NCI-H1436 treated with DMSO at 0.1 percent for 48 hours (cell line): Measurements from ENCODE around the gene CCDC13.

Source experiments
- DNase-seq: peaks from one replicate; lab custom pipeline; 2025; lab: John Stamatoyannopoulos, UW

Gene CCDC13

DNA sequence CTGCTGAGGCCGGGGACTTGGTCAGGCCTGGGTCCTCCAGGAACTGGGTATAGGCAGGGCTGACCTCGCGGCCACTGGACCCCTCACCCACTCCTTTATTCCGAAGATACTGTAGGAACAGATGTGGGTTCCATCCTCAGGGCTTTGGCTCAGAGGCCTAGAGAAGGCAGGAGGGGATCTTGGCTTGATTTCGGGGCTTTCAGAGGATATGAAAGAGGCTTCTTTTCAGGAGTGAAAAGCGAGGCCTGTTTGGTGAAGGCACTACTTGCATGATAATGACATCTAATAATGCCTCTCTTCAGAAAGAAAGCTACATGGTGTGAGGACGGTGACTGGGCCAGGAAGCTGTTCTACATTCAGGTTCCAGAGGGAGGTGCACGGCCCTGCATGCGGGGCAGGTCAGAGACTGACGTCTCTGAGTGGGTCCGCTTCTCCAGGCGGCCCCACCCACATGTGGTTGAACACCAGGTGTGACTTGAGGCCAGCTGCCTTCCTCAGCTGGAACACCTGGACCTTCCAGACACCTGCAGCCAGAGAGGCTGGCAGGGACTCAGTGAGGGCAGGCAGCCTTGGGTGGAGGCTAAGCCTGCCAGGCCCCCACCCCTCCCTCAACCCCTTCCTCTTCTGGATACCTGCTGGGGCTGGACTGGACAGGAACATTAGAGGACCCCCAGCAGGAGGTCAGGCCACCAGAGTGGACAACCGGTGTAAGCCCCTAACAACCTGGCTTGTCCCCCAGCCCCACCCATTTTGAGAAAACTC, 39.4 kb downstream of the CCDC13 start:
- DNase-seq, result no peak

- no peak for DNase-seq
Measured at GRCh38 chr3:42732829-42733459, 40.1 kb downstream of the CCDC13 start.

DNA sequence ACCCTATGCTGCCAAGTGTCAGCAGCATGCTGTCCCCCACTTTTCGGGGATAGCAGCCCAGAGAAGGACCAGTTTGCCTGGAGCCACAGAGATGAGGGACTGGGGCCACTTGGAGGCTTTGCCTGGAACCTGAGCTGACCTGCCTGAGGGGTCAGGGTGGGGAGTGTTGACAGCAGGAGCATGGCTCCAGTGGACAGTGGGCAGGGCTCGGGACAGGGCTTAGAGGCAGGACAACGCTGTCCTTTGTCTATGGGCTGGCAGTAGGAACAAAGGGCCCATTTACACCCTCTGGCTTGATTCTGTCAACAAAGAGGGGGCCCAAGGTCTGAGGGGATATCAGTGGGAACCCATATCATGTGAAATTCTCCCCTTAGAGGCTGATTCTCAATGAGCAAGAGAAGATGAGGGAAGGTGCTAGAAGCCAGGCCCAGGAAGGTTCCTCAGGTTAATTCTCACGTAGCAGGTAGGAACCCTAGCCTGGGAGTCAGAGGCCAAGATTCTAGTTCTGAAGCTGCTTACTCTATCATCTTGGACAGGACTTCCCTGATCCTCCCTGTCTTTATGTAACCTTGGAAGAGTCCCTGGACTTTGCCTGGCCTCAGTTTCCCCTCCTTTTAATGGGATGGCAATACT, 40.7 kb downstream of the CCDC13 start:
- no peak for DNase-seq

DNA sequence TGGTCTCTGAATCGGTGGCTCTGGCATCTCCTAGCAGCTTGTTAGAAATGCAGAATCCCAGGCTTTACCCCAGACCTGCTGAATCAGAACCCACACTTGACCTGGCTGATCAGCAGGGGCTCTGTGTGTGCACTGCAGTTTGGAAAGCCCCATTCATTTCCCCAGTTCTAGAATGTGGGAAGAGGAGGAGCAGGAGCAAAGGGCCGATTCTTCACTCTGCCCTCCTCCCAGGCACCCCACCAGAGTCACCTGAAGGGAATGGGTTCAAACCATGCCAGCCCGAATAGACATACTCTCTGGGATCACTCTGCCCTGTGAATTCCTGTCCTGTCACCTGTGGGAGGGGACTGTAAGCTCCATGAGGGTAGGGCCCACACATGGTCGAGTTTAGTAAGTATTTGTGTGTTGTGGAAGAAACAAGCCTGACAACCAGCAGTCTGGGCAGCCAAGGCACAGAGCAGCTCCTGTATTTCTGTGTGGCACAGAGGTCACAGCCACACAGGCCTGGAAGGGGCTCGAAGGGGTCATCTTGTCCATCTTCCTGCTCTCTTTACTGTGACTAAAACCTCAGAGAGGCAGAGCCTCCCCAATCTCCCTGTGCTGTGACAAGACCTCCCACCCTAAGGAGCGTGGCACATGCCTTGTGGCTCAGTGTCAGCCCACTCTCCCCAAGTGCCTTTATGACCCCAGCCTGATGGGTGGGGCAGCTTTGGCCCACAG, 41.4 kb downstream of the CCDC13 start:
- no peak for DNase-seq

DNA sequence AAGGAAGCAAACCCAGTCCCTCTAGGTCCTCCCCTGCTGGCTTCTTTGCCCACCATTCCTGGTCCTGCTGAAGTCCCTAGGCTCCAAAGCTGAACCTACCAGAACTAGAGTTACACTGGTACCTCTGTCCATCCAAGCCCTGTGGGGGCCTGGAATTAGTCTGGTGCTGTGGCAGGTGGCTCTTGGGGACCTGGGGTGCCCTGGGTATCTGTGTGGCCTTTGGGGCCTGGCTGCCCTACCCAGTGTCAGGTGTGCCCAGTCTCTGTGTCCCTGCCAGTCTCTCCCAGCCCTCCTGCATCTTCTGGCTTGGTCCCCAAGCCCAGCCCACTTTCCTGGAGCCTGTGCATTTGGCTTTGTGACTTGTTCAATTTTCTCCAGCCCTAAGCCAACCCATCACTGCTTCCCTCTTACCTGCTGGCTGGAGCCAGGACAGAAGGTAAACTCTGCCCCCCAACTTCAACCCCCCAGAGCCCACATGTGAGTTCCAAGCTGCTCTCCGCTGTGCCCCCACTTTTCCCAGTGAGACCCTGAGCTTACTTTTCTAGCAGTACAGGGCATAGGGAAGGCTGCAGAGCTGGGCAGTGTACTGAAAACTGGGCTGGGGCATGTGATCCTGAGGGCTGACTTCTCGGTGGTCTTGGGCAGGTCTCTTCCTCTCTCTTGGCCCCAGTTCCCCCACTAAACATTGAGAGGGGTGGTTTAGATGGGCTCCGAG, 42.2 kb downstream of the CCDC13 start:
- no peak for DNase-seq

DNA sequence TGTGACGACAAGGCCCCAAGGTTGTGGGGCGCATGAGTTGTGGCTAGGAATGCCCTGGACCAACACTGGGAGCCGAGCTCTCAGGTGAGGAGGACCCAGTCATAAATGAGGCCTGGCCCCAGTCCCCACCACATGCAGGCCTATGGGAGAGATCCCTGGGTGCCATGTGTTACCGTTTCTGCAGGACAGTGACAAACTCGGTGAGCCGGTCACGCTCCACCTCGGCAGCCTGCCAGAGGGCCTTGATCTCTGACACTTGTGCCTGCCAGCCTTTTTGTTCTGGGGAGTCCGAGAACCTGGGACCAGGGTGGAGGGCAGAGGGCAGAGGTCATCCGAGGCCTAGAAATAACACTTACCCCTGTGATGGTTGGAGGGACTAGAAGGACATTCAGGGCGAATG, 42.8 kb downstream of the CCDC13 start:
- DNase-seq, result no peak

DNA sequence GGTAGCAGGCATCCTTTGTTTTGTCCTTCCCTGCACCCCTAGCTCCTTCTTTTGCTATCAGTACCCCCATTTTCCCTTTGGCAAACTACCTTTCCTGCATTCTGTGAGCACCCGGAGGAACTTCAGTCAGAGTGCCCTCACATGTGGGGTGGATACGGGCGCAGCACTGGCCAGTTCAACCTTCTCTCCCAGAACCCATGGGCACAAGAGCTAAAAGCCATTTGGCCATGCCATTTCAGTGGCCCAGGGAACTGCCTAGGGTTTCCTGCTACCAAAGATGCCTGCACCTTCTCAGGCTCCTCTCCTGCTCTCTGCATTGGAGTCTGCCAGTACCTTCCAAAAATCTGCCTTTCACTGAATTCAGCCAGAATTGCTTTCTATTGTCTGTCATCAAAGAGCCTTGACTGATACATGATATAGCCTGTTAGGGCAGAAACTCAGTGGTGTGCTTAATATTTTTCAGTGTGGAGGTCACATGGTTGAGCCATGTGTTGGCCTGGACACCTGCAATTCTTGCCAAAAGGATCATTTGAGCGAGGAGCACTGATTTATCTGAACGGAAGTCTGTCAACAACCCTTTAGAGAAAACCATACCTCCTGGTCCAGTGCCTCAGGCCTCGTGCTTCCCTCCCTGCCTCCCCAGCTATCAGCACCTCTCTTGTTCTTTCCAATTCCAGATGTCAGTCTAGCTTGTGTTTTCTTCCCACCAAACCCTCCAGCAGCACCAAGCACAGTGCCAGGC, 43.5 kb downstream of the CCDC13 start:
- DNase-seq, result no peak

DNA sequence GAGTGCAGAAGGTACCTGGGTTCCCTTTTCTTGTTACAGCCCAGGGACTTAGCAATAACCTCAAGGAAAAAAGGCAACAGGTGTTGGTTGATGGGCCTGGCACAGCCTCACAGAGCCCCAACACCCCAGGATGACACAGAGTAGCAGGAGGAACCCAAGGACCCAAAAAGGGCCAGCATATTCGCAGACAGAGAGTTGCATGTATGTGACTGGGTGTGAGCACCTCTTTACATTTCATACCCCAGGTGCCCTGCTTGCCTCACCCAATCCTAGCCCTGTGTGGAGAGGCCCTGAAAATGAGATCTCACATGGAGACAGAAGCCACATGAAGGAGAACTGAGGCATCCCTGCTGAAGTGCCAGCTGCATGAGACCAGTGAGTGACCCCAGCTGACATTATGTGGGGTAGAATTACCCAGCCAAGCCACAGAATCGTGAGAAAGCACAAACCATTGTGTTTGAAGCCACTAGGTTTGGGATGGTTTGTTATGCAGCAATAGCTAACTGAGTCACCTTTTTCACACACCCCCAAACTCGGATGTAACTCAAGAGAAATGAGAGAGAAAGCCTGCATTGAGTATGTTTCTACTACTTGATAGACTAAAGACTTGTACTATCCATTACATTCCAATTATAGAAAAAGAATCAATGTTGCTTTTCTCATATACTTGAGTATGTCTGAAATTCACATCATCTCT, 44.2 kb downstream of the CCDC13 start:
- no peak for DNase-seq

GRCh38 chr3:42728056-42728455, 45.0 kb downstream of the CCDC13 start:
- DNase-seq, result no peak

DNA sequence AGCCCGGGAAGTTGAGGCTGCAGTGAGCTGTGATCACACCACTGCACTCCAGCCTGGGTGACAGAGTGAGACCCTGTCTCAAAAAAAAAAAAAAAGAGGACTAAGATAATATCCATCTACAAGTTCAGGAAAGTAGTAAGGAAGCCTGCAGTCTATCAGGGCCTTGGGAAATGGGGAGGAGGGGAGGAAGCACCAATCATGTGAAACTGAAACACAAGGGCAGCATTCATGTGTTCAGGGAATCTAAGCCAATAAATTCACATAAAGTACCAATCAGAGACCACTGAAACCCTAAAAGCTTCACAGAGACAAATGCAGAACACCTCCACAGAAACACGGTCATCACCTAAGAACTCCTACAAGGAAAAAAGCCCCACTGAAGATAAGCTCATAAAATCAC, 47.6 kb downstream of the CCDC13 start:
- DNase-seq, result no peak

DNA sequence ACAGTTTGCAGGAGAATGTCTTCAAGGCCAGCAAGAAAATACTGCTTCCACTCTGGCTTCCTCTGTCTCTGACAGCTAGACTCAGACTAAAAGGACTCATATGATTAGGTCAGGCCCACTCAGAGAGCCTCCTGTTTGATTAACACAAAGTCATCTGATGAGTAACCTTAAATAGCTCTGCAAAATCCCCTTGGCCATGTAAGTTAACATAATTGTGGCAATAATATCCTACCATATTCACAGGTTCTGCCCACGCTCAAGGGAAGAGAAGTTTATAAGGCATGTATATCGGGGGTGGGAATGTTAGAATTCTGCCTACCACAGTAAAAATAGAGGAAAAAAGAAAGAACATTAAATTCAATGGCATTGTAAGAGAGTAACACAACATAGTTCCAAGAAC, 49.8 kb downstream of the CCDC13 start:
- no peak for DNase-seq
